Adrenal gland (tissue), 5 donors: ENCODE data around the gene VAPB.

Source experiments
- CTCF ChIP-seq, 6 experiments: fragments of 450-650 bp in 4 of 6; fragments of 200-600 bp in 2 of 6; sonication (generic) in 1 of 6; IDR thresholded peaks; 1 replicate in 5 of 6; 2 replicates in 1 of 6; pipeline versions ENCODE4 v1.5.1 to v1.8.0; 2016 to 2021; ENCODE audit warnings: antibody characterized with exemption in 6 of 6, mild to moderate bottlenecking in 2 of 6, moderate library complexity in 1 of 6
- POLR2A ChIP-seq, 2 donors: fragments of 450-650 bp; IDR thresholded peaks; one replicate each; pipeline ENCODE4 v1.6.1; 2017; ENCODE audit warnings: antibody characterized with exemption in 2 of 2, mild to moderate bottlenecking in 2 of 2, moderate library complexity in 1 of 2
- donor health status: DM: no; HTN: no; CAD: no.

- no peak for TF ChIP-seq CTCF (IDR thresholded peaks at IDR 0.05)
- no peak for TF ChIP-seq POLR2A (IDR thresholded peaks at IDR 0.05)
Measured at GRCh38 chr20:58375759-58376352, 13.2 kb upstream of the VAPB start.
